HEK293T (cell line): ENCODE measurements around the gene CLASRP.
"Not testable (repeated sequence)": the region's sequence is repeated elsewhere in the genome, so short reads cannot be mapped to it uniquely, and the experiment has no call there.

Experiments used
- CTCF ChIA-PET: fragments of 350-600 bp; formaldehyde crosslinking; extraction: SDS; loops from one replicate; lab custom pipeline; 2021; ENCODE audit warnings: antibody characterized with exemption, inconsistent platforms; lab: Yijun Ruan, JAX
- POLR2A ChIA-PET: fragments of 350-600 bp; formaldehyde crosslinking; extraction: SDS; loops from one replicate; lab custom pipeline; 2020; ENCODE audit warnings: antibody characterized with exemption, inconsistent platforms; lab: Yijun Ruan, JAX
- DNase-seq: peaks from one replicate; pipeline ENCODE4 v3.0.0; 2012; ENCODE audit warnings: mixed read lengths; ENCODE audit errors: extremely low spot score
- ARNT ChIP-seq: fragments of 450-650 bp; IDR thresholded peaks from 2 replicates; pipeline ENCODE4 v1.6.1; 2017; ENCODE audit warnings: mild to moderate bottlenecking
- BHLHE40 ChIP-seq: fragments of 450-650 bp; IDR thresholded peaks from 2 replicates; pipeline ENCODE4 v1.6.1; 2016; ENCODE audit warnings: mild to moderate bottlenecking, moderate library complexity, borderline replicate concordance
- CTBP1 ChIP-seq: fragments of 450-650 bp; IDR thresholded peaks from 2 replicates; pipeline ENCODE4 v1.6.1; 2016; ENCODE audit warnings: borderline replicate concordance
- ELF4 ChIP-seq: fragments of 450-650 bp; IDR thresholded peaks from 2 replicates; pipeline ENCODE4 v1.6.1; 2017; ENCODE audit warnings: antibody characterized with exemption
- FOXA1 ChIP-seq: fragments of 450-650 bp; IDR thresholded peaks from 2 replicates; pipeline ENCODE4 v1.6.1; 2016; ENCODE audit warnings: mild to moderate bottlenecking
- FOXK2 ChIP-seq: fragments of 450-650 bp; IDR thresholded peaks from 2 replicates; pipeline ENCODE4 v1.6.1; 2016; ENCODE audit warnings: mild to moderate bottlenecking
- FOXM1 ChIP-seq: fragments of 450-650 bp; IDR thresholded peaks from 2 replicates; pipeline ENCODE4 v1.6.1; 2017; ENCODE audit warnings: mild to moderate bottlenecking, borderline replicate concordance
- HDGF ChIP-seq: fragments of 450-650 bp; IDR thresholded peaks from 2 replicates; pipeline ENCODE4 v1.6.1; 2017; ENCODE audit warnings: antibody characterized with exemption, borderline replicate concordance
- L3MBTL2 ChIP-seq: fragments of 450-650 bp; conservative IDR thresholded peaks from 2 replicates; pipeline ENCODE4 v1.6.1; 2016; ENCODE audit warnings: mild to moderate bottlenecking
- LEF1 ChIP-seq: fragments of 450-650 bp; IDR thresholded peaks from 2 replicates; pipeline ENCODE4 v1.6.1; 2017; ENCODE audit warnings: mild to moderate bottlenecking, borderline replicate concordance
- NFRKB ChIP-seq: fragments of 450-650 bp; IDR thresholded peaks from 2 replicates; pipeline ENCODE4 v1.6.1; 2016; ENCODE audit warnings: mild to moderate bottlenecking, moderate library complexity
- SP1 ChIP-seq: fragments of 450-650 bp; IDR thresholded peaks from 2 replicates; pipeline ENCODE4 v1.6.1; 2017
- SUZ12 ChIP-seq: fragments of 450-650 bp; IDR thresholded peaks from 2 replicates; pipeline ENCODE4 v1.6.1; 2016; ENCODE audit warnings: mild to moderate bottlenecking
- TARDBP ChIP-seq: fragments of 450-650 bp; IDR thresholded peaks from 2 replicates; pipeline ENCODE4 v1.6.1; 2016
- ZNF384 ChIP-seq: fragments of 450-650 bp; IDR thresholded peaks from 2 replicates; pipeline ENCODE4 v1.6.1; 2016
- TF ChIP-seq, protein P1 (sequence below): fragments of 450-650 bp; IDR thresholded peaks from 2 replicates; pipeline ENCODE4 v1.6.1; 2016

CLASRP gene

DNA sequence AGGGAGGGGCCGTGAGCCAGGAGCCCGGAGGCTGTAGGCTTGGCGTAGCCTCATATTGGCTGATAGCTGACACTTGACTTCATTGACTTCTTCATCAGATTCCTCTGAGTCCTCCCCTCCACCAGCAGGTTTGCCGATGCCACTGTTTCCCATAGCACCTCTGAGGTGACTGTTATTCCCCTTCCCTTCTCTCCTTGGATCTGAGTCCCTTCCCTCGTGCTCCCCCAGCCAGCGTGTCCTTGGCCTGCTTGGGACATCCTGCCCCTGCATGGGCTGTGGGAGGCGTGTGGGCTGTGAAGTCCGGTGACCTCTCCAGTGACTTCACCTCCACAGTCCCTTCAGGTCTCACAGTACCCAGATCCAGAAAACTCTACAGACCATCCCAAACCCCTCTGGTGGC lies 63.0 kb downstream of the CLASRP start:
- CTCF ChIA-PET = no interaction called here
- POLR2A ChIA-PET = interaction anchor here (1.9 kb wide), 1 partner anchor 9 kb away, joined by 9 read pairs; the partner anchor contains the start of gene PPP1R37
- no peak for TF ChIP-seq LEF1
- no peak for TF ChIP-seq SP1
- no peak for TF ChIP-seq FOXK2
- TF ChIP-seq FOXM1 = no peak
- TF ChIP-seq L3MBTL2 = no peak
- TF ChIP-seq, protein P1, sequence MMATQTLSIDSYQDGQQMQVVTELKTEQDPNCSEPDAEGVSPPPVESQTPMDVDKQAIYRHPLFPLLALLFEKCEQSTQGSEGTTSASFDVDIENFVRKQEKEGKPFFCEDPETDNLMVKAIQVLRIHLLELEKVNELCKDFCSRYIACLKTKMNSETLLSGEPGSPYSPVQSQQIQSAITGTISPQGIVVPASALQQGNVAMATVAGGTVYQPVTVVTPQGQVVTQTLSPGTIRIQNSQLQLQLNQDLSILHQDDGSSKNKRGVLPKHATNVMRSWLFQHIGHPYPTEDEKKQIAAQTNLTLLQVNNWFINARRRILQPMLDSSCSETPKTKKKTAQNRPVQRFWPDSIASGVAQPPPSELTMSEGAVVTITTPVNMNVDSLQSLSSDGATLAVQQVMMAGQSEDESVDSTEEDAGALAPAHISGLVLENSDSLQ = no peak
- no peak for TF ChIP-seq BHLHE40
- no peak for TF ChIP-seq ZNF384
- no peak for TF ChIP-seq HDGF
- TF ChIP-seq FOXA1 = no peak
- no peak for TF ChIP-seq NFRKB
- TF ChIP-seq TARDBP = no peak
- TF ChIP-seq SUZ12 = no peak
- no peak for TF ChIP-seq ELF4
- TF ChIP-seq ARNT = no peak
- TF ChIP-seq CTBP1 = no peak
- DNase-seq = no peak

DNA sequence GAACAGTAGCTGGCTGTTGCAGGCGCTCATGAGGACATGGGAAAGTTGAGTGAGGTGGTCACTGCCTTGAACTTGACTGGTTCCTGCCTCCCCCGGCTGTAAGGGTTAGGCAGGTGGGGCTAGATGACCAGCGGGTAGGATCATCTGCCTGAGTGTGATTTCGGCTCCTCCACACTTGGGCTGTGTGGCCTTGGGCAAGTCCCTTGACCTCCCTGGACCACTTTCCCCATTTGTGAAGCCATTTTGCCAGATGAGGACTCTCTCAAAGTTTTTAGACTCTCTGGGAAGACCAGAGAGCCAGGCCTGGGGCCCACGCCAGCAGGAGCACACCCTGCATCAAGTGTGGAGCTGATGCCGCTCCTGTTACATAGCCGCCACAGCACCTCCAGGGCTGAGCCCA lies 63.6 kb downstream of the CLASRP start:
- POLR2A ChIA-PET = interaction anchor here (1.6 to 1.9 kb wide), 2 partner anchors 10 kb away, joined by 5 to 9 read pairs; partner anchors contain the start of gene PPP1R37
- CTCF ChIA-PET = no interaction called here
- TF ChIP-seq CTBP1 (no peak), FOXK2 (no peak), BHLHE40 (no peak), FOXM1 (no peak), L3MBTL2 (no peak), SUZ12 (no peak), HDGF (no peak), ZNF384 (no peak), ARNT (no peak), TARDBP (no peak), ELF4 (no peak), FOXA1 (no peak), SP1 (no peak), LEF1 (no peak), NFRKB (no peak)
- TF ChIP-seq, protein P1 = no peak
- no peak for DNase-seq

DNA sequence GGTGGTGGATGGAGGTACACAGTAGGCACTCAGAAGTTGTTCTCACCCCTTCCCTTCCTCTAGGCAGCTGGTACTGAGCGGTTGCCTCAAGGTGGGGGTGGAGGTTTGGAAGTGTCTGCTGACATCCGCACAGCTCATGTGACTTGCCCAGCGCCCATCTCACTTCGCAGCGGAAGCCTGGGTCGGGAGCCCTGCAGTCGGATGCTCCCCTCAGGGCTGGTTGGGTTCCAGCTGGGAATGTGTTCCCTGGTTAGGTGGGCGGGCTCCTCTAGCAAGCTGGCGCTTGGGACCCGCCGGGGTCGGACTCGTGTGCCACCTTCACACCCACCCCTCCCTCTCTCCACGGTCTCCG lies 64.3 kb downstream of the CLASRP start:
- ChIA-PET CTCF (interaction anchor here (0.8 kb wide), 1 partner anchor 22 kb away, joined by 3 read pairs; no protein-coding TSS in a partner anchor), POLR2A (interaction anchor here (0.6 to 1.6 kb wide), 2 partner anchors 11 kb away, joined by 3 to 5 read pairs; no protein-coding TSS in a partner anchor)
- TF ChIP-seq CTBP1 (no peak), TARDBP (no peak), HDGF (no peak), LEF1 (no peak), SUZ12 (no peak), ARNT (no peak), ZNF384 (no peak), SP1 (no peak)
- DNase-seq = no peak

DNA sequence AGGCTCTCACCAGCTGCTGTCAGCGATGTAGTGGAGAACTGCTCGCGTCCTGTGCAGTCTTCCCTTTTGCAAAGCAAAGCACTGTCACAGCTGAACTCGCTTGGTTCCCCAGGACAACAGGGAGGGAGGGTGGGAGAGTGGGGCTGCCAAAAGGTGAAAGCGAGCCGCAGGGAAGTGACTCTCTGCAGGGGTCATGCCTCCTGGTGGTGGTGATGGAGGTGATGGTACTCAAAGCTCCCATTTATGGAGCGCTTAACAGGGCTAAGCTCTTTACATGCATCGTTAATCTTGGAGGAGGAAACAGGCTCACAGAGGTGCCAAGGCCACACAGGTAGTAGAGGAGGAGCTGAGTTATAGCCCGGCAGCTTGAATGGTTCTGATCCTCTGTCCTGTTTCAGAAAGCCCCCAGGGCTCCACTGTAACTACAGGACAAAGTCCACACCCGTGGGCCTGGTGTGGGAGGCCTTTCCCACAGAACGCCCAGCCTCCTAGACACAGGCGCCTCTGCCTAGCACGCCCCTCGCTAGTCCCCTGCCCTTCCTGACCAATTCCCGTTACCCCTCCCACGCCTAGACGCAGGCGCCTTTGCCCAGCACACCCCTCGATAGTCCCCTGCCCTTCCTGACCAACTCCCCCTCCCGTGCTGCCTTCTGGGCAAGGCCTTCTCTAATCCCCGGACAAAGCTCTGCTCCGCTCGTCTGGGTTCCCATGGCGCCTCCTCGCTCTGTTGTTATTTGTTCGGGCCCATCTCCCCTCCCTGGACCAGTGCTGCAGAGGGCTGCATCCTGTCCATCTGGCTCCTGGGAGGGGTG lies 64.9 kb downstream of the CLASRP start:
- POLR2A ChIA-PET = interaction anchor here (0.6 to 1.6 kb wide), 2 partner anchors 11 to 12 kb away, joined by 3 to 5 read pairs; no protein-coding TSS in a partner anchor
- CTCF ChIA-PET = interaction anchor here (0.8 kb wide), 1 partner anchor 22 kb away, joined by 3 read pairs; no protein-coding TSS in a partner anchor
- TF ChIP-seq SUZ12 (no peak), ARNT (no peak), TARDBP (no peak), NFRKB (no peak), FOXA1 (no peak), SP1 (no peak), ELF4 (no peak), ZNF384 (no peak), BHLHE40 (no peak), FOXM1 (no peak)
- TF ChIP-seq, protein P1 = no peak
- no peak for DNase-seq

DNA sequence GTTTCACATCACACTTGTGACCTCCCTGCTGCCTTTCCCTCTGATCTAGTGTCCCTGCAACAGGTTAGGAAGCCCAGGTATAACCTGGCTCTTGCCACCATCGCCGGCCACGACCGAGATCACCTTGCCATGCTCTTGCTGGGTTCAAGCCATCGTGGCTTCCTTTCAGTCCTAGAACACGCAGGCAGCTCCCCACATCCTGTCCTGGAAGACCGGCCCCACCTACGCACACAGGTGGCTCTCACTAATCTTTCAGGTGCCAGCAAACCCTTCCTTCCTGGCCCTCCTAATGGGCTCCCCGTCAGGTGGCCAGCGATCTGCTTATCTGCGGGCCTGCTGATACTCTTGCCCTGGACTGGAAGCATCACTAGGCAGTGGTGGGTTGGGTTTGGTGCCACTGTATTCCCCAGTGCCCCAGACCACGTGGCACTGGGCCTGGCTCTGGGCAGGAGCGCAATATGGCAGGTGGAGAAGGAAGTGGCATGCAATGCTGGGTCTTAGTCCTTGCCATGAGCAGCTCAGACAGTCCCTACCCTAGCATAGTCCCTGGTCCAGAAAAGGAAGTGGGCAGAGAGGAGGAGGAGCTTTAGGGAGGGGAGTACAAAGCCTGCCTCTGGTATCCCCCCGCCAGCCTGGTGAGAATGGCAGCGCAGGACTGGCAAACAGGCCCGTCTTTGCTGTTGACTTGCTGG lies 66.0 kb downstream of the CLASRP start:
- no peak for DNase-seq
- ChIA-PET CTCF (no interaction called here), POLR2A (no interaction called here)
- no peak for TF ChIP-seq FOXA1
- TF ChIP-seq NFRKB = no peak
- TF ChIP-seq CTBP1 = no peak
- no peak for TF ChIP-seq L3MBTL2
- no peak for TF ChIP-seq SUZ12
- no peak for TF ChIP-seq FOXM1
- no peak for TF ChIP-seq TARDBP
- TF ChIP-seq ZNF384 = no peak
- TF ChIP-seq, protein P1 = no peak
- no peak for TF ChIP-seq HDGF
- no peak for TF ChIP-seq ELF4
- no peak for TF ChIP-seq ARNT
- no peak for TF ChIP-seq BHLHE40
- no peak for TF ChIP-seq FOXK2
- no peak for TF ChIP-seq SP1
- TF ChIP-seq LEF1 = no peak

DNA sequence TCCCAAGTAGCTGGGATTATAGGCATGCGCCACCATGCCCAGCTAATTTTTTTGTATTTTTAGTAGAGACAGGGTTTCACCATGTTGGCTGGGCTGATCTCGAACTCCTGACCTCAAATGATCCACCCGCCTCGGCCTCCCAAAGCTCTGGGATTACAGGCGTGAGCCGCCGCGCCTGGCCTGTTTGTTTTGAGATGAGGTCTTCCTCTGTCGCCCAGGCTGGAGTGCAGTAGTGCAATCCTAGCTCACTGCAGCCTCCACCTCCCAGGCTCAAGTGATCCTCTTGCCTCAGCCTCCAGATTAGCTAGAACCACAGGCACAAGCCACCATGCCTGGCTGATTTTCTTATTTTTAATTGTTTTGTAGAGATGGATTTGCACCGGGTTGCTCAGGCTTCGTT lies 67.5 kb downstream of the CLASRP start:
- CTCF ChIA-PET = interaction anchor here (1.2 kb wide), 1 partner anchor 17 kb away, joined by 4 read pairs; no protein-coding TSS in a partner anchor
- POLR2A ChIA-PET, DNase-seq: not testable (repeated sequence)
